Osteoblast (primary cell): ENCODE data around the gene ARHGEF4. TPM values are rescaled to one million over a fixed set of nuclear protein-coding genes. Genes with fewer than 3 reads are reported as not detected.

Source experiments
- DNase-seq: peaks from one replicate; pipeline ENCODE4 v3.0.0; 2011; ENCODE audit warnings: low spot score, mixed read lengths; ENCODE audit not compliant: insufficient read length; ENCODE audit errors: missing footprints
- H2AFZ ChIP-seq: 2 replicates; pipeline ENCODE4 v1.6.0; 2011; ENCODE audit warnings: mild to moderate bottlenecking, low read length
- H3K27ac ChIP-seq: 2 replicates; pipeline ENCODE4 v1.5.1; 2011; ENCODE audit warnings: mild to moderate bottlenecking, low read depth, low read length, moderate library complexity
- H3K27me3 ChIP-seq: 2 replicates; pipeline ENCODE4 v1.6.0; 2012; ENCODE audit warnings: mild to moderate bottlenecking, control low read depth, inconsistent platforms, low read length, moderate library complexity; ENCODE audit not compliant: insufficient read depth
- H3K36me3 ChIP-seq: 2 replicates; pipeline ENCODE4 v1.5.1; 2011; ENCODE audit warnings: mild to moderate bottlenecking, low read length, control low read depth, moderate library complexity; ENCODE audit not compliant: insufficient read depth
- H3K4me1 ChIP-seq: 2 replicates; pipeline ENCODE4 v1.5.1; 2011; ENCODE audit warnings: mild to moderate bottlenecking, low read length, control low read depth, moderate library complexity; ENCODE audit not compliant: insufficient read depth
- H3K4me2 ChIP-seq: 2 replicates; pipeline ENCODE4 v1.6.0; 2011; ENCODE audit warnings: mild to moderate bottlenecking, low read length; ENCODE audit not compliant: insufficient read depth
- H3K4me3 ChIP-seq: fragments of 200-600 bp; sonication (generic); 3 replicates; pipeline ENCODE4 v1.5.1; 2012; ENCODE audit warnings: mild to moderate bottlenecking, low read length, inconsistent platforms; ENCODE audit not compliant: insufficient read depth
- H3K79me2 ChIP-seq: 2 replicates; pipeline ENCODE4 v1.6.0; 2012; ENCODE audit warnings: mild to moderate bottlenecking, low read length, control low read depth, inconsistent platforms; ENCODE audit not compliant: insufficient read depth
- H3K9me3 ChIP-seq: 2 replicates; pipeline ENCODE4 v1.5.1; 2011; ENCODE audit warnings: low read depth, low read length, control low read depth
- H4K20me1 ChIP-seq: 2 replicates; pipeline ENCODE4 v1.6.0; 2012; ENCODE audit warnings: mild to moderate bottlenecking, low read length, control low read depth; ENCODE audit not compliant: insufficient read depth
- total RNA-seq: library from RNA; depleted of rRNA; stranded (reverse); fragments of >200 nt; gene quantifications from 2 replicates; pipeline ENCODE4 v1.2.3, GENCODE V29; 2012
- TF ChIP-seq, protein P1 (sequence below): IDR thresholded peaks from 2 replicates; pipeline ENCODE4 v1.5.1; 2011; ENCODE audit warnings: mild to moderate bottlenecking, low read depth, low read length, moderate library complexity; ENCODE audit errors: extremely low read depth

The ARHGEF4 gene
- total RNA-seq, 1 donor: 3.6 TPM

DNA sequence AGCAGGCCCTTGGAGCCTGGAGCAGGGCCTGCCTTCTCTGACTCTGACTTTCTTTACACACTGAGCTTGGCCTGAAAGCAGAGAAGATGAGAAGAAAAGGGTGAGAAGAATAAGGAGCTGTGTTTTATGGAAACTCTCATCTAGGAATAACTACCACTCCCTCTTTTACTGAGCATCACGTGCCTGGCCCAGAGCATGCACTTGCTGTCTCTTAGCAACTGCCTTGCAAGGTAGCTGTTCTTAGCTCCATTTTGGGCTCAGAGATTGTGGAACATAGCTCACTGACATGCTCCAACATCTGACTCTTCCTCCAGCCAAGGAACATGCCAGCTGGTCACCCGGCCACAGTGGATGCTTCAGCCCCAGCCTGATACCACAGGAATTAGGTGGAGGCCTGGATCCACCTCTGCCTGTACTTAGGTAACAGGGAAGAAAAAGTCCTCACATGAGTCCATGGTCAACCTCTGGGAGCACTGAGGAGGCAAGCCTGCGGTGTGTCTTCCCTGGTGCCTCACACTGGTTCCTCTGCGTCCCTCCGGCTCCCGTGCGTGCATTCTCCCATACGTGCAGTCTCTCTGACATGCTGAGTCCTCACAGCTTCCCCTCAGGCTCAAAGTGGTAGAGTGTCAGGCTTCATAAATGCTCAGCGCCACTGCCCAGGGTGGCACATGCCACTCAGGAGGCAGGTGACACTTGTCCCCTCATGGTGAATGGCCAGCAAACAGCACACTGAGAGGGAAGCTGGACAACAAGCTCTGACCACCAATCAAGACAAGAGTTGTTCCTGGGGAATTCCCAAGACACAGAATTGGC lies 45.7 kb upstream of the ARHGEF4 start:
- Histone ChIP-seq H2AFZ (no peak overlapping the region), H3K4me1 (no peaks in the 10 kb centered on the region), H3K4me3 (no peak overlapping the region), H3K27me3 (no peaks in the 10 kb centered on the region), H3K27ac (no peak overlapping the region), H3K4me2 (no peak overlapping the region), H3K36me3 (no peaks in the 10 kb centered on the region), H4K20me1 (no peaks in the 10 kb centered on the region), H3K79me2 (no peaks in the 10 kb centered on the region), H3K9me3 (no peaks in the 10 kb centered on the region)
- TF ChIP-seq, protein P1, sequence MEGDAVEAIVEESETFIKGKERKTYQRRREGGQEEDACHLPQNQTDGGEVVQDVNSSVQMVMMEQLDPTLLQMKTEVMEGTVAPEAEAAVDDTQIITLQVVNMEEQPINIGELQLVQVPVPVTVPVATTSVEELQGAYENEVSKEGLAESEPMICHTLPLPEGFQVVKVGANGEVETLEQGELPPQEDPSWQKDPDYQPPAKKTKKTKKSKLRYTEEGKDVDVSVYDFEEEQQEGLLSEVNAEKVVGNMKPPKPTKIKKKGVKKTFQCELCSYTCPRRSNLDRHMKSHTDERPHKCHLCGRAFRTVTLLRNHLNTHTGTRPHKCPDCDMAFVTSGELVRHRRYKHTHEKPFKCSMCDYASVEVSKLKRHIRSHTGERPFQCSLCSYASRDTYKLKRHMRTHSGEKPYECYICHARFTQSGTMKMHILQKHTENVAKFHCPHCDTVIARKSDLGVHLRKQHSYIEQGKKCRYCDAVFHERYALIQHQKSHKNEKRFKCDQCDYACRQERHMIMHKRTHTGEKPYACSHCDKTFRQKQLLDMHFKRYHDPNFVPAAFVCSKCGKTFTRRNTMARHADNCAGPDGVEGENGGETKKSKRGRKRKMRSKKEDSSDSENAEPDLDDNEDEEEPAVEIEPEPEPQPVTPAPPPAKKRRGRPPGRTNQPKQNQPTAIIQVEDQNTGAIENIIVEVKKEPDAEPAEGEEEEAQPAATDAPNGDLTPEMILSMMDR: no peak
- DNase-seq: no peak

DNA sequence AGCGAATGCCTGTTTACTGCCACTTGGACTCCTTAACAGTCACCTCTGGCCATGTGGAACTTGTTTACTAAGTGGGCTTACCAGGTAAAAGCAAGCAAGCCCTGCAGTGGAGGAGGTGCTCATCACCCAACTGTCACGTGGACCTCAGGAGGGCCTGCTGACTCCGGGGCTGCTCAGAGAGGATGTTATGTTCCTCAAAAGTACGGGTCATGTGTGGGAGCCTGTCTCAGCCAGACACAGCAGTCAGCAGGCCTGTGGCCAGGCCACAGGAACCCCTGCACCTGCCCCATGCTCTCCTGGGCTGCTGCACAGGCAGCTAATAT lies 45.1 kb upstream of the ARHGEF4 start:
- Histone ChIP-seq H3K4me2 (no peak overlapping the region), H3K27me3 (no peaks in the 10 kb centered on the region), H3K79me2 (no peaks in the 10 kb centered on the region), H3K36me3 (no peaks in the 10 kb centered on the region), H3K9me3 (no peaks in the 10 kb centered on the region), H3K27ac (no peak overlapping the region), H3K4me3 (no peak overlapping the region), H2AFZ (no peak overlapping the region), H3K4me1 (no peaks in the 10 kb centered on the region), H4K20me1 (no peaks in the 10 kb centered on the region)
- no peak for DNase-seq
- TF ChIP-seq, protein P1: no peak

DNA sequence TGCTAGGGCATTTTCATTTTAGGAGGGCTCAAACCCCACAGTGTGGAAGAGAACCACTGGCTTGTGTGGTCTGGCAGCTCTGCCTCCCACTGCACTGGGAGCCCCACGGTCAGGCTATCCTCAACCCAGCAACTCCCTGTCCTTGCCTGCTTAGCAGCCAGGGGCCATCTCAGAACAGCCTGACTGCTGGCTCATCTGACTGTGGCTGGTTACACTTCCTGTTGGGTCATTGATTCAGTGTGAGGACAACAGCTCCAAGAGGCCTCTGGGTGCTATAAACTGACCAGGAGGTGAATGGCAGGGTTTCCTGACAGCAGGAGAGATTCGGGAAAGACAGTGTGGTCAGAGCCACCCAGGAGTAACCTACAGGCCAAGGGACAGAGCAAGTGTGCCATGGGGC lies 41.3 kb upstream of the ARHGEF4 start:
- TF ChIP-seq, protein P1: no peak
- H3K4me3 ChIP-seq: no peak overlapping the region
- no peak overlapping the region for H3K4me2 ChIP-seq
- DNase-seq: no peak
- H3K4me1 ChIP-seq: no peaks in the 10 kb centered on the region
- H3K36me3 ChIP-seq: no peaks in the 10 kb centered on the region
- no peaks in the 10 kb centered on the region for H3K79me2 ChIP-seq
- H4K20me1 ChIP-seq: no peaks in the 10 kb centered on the region
- H3K27me3 ChIP-seq: no peaks in the 10 kb centered on the region
- H3K9me3 ChIP-seq: no peaks in the 10 kb centered on the region
- no peak overlapping the region for H3K27ac ChIP-seq
- no peak overlapping the region for H2AFZ ChIP-seq

DNA sequence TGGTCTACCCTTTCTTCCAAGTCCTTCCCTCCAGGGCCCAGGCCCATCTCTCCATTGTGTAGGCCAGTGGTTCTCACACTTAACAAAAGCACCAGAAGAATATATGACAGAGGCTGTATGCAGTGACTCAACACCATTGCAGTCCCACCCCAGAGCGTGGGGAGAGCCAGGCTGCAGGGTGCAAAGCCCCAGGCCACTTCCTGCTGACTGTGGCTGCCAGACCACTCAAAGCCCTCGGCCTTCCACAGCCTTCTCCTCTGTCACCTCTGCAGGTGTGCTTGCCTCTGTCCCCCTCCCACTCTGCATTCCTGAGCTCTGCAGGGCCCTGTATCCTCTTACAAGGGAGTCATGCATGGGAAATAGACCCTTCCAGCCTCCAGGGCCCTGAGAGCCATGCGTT lies 40.4 kb upstream of the ARHGEF4 start:
- no peak for DNase-seq
- Histone ChIP-seq H3K4me3 (no peak overlapping the region), H4K20me1 (no peaks in the 10 kb centered on the region), H3K27me3 (no peaks in the 10 kb centered on the region), H3K36me3 (no peaks in the 10 kb centered on the region), H3K27ac (no peak overlapping the region), H2AFZ (no peak overlapping the region), H3K9me3 (no peaks in the 10 kb centered on the region), H3K4me2 (no peak overlapping the region), H3K4me1 (no peaks in the 10 kb centered on the region), H3K79me2 (no peaks in the 10 kb centered on the region)
- TF ChIP-seq, protein P1: no peak
